ENCODE measurements around the gene CCNJL. TPM values are rescaled to one million over a fixed set of nuclear protein-coding genes. Genes with fewer than 3 reads are reported as not detected.

Gene CCNJL
- total RNA-seq, 4 donors from 2014 or later = 0.44 to 1.5 (median 0.63) TPM; not detected in 1

DNA sequence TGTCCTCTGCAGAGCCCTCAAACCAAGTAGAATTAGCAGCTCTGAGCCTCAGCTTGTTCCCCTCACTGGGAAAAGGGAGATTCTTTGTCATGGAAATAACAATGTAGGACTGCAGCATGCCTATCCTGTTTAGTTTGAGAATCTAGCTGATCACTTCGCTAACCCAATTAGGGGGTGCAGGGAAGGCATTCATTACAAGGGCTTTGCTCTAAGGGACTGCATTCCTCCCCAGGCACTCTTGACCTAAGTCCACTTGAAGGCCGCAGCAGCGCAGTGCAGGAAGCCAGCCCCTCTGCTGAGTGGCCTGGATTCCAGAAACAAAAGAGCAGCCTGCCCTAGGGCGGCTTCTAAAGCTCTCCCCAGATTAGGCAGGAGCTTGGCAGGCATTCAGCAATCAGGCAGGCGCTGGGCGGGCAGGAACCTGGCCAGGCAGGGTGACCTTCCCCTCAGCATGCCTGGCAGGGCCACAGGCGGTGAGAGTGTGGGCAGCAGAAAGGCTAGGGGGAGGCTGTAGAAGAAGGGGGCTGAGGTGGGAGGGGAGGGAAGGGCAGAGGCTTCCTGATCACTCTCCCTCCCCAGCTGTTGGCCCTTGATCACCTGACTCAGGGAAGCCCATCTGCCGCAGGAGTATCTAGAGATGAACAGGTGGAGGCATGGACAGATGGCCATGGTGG, 24.8 kb downstream of the CCNJL start:
- no peak for DNase-seq (ENCODE audit: low spot score in 2 of 2)
- no peak for TF ChIP-seq EP300 (IDR thresholded peaks at IDR 0.05)
- TF ChIP-seq POLR2A (IDR thresholded peaks at IDR 0.05) = no peak
- TF ChIP-seq, protein P1, sequence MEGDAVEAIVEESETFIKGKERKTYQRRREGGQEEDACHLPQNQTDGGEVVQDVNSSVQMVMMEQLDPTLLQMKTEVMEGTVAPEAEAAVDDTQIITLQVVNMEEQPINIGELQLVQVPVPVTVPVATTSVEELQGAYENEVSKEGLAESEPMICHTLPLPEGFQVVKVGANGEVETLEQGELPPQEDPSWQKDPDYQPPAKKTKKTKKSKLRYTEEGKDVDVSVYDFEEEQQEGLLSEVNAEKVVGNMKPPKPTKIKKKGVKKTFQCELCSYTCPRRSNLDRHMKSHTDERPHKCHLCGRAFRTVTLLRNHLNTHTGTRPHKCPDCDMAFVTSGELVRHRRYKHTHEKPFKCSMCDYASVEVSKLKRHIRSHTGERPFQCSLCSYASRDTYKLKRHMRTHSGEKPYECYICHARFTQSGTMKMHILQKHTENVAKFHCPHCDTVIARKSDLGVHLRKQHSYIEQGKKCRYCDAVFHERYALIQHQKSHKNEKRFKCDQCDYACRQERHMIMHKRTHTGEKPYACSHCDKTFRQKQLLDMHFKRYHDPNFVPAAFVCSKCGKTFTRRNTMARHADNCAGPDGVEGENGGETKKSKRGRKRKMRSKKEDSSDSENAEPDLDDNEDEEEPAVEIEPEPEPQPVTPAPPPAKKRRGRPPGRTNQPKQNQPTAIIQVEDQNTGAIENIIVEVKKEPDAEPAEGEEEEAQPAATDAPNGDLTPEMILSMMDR (IDR thresholded peaks at IDR 0.05) = no peak
- Histone ChIP-seq H3K9me3 (no peaks in the 10 kb centered on the region), H3K36me3 (no peaks in the 10 kb centered on the region), H3K27ac (peak overlapping the region in 2 of 4 donors; percentile 14 to 50), H3K4me1 (peaks cover 0 to 15% (median 5%) of the 10 kb centered on the region in 4 donors), H3K4me3 (no peak overlapping the region), H3K27me3 (no peaks in the 10 kb centered on the region)
- WGBS, 2 donors = 16 to 26% methylated on average over 8 of the region's 8 CpGs

DNA sequence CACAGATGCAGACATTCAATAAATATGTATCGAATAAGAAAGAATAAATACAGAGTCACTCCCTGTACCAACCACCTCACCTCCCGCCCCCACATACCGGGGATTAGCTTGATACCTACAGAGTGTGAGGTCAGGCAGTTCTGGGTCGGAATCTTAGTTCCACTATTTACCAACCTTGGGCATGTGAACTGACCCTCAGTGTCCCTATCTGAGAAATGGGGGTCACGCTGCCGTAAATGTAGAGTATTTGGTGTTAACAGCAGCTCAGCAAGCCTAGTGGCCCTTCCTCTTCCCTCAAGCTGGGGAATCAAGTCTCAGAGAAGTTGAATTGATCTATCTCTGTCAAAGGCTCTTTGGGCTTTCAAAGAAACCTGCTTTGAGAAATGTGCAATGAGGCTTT, 25.4 kb downstream of the CCNJL start:
- Histone ChIP-seq H3K27me3 (no peaks in the 10 kb centered on the region), H3K27ac (no peak overlapping the region), H3K4me1 (peaks cover 0 to 15% (median 5%) of the 10 kb centered on the region in 4 donors), H3K4me3 (no peak overlapping the region), H3K9me3 (no peaks in the 10 kb centered on the region), H3K36me3 (no peaks in the 10 kb centered on the region)
- no peak for DNase-seq (ENCODE audit: low spot score in 2 of 2)
- TF ChIP-seq POLR2A (IDR thresholded peaks at IDR 0.05) = no peak
- no peak for TF ChIP-seq EP300 (IDR thresholded peaks at IDR 0.05)
- TF ChIP-seq, protein P1 (IDR thresholded peaks at IDR 0.05) = no peak
- 76 to 85% methylated on average over 6 of the region's 6 CpGs for WGBS, 2 donors

DNA sequence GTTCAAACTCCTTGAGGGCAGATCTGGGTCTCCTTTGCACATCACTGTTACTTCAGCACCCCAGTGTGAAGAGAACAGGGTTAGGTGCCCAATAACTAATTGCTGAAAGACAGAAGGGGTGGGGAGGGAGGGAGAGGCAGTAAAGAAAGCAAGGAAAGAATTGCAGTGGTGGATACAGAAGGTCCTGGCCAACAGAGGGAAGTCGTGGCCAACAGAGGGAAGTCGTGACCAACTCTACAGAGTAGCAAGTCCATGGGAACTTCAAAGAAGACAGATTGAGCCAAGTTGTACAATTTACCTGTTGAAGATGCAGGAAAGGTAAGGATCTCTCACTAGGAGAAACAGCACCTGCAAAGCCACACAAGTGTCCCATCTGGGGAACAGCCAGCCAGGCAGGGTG, 27.0 kb downstream of the CCNJL start:
- TF ChIP-seq POLR2A (IDR thresholded peaks at IDR 0.05) (no peak), EP300 (IDR thresholded peaks at IDR 0.05) (no peak)
- TF ChIP-seq, protein P1 (IDR thresholded peaks at IDR 0.05) = no peak
- Histone ChIP-seq H3K36me3 (peaks cover 0 to 2% (median 0%) of the 10 kb centered on the region in 3 donors), H3K9me3 (no peaks in the 10 kb centered on the region), H3K27ac (no peak overlapping the region), H3K27me3 (no peaks in the 10 kb centered on the region), H3K4me1 (peaks cover 0 to 15% (median 5%) of the 10 kb centered on the region in 4 donors), H3K4me3 (no peak overlapping the region)
- WGBS, 2 donors = 80 to 84% methylated on average over 2 of the region's 2 CpGs
- no peak for DNase-seq (ENCODE audit: low spot score in 2 of 2)

DNA sequence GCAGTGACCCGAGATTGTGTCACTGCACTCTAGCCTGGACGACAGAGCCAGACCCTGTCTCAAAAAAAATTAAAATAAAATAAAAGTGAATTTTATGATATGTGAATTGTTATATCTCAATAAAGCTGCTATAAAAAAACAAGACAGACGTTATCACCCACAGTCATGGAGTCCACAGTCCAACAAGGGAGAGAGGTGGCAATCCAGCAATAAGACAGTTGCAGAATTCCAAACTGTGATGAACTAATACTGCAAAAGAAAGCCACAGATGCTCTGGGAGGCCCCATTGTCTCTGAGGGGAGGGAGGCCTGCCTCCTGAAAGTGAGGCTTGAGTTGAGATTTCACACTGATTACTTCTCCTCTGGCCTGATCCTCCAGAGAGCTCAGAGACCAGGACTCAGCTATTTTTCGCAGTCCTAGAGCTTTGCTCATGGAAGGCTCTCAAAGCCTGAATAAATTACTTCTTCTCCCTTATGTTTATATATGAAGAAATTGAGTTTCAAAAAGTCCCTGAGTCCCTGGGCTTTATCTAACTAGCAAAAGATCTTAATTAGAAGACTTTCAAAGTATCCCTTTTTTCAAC, 28.0 kb downstream of the CCNJL start:
- no peaks in the 10 kb centered on the region for H3K27me3 ChIP-seq
- 93 to 95% methylated on average over 4 of the region's 4 CpGs for WGBS, 2 donors
- no peaks in the 10 kb centered on the region for H3K9me3 ChIP-seq
- peaks cover 0 to 10% (median 0%) of the 10 kb centered on the region in 3 donors for H3K36me3 ChIP-seq
- H3K4me1 ChIP-seq = peaks cover 0 to 15% (median 5%) of the 10 kb centered on the region in 4 donors
- TF ChIP-seq EP300 (IDR thresholded peaks at IDR 0.05) (no peak), POLR2A (IDR thresholded peaks at IDR 0.05) (no peak)
- TF ChIP-seq, protein P1 (IDR thresholded peaks at IDR 0.05) = no peak
- DNase-seq (ENCODE audit: low spot score in 2 of 2) = no peak
- H3K4me3 ChIP-seq = no peak overlapping the region
- H3K27ac ChIP-seq = no peak overlapping the region

DNA sequence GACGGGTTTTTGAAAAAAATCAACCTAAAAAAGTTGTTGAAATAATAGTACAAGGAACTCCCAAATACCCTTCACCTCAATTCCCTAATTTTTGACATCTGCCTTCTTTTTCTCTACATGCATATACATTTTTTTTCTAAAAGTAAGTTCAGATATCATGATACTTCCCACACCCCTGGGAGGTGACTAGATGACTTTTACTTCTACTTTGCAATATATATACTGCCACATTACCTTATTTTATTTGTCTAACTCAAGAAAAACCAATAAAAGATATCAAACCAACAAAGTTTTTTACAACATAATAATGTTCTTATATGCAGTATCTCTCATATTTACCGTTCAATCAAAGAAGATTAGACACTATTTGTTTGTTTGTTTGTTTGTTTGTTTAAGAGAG, 31.1 kb downstream of the CCNJL start:
- DNase-seq (ENCODE audit: low spot score in 2 of 2) = no peak
- no peak overlapping the region for H3K4me3 ChIP-seq
- peaks cover 0 to 19% (median 0%) of the 10 kb centered on the region in 3 donors for H3K36me3 ChIP-seq
- H3K27ac ChIP-seq = no peak overlapping the region
- H3K27me3 ChIP-seq = no peaks in the 10 kb centered on the region
- H3K9me3 ChIP-seq = no peaks in the 10 kb centered on the region
- no peaks in the 10 kb centered on the region for H3K4me1 ChIP-seq
- WGBS, 2 donors = 86 to 94% methylated on average over 2 of the region's 2 CpGs
- no peak for TF ChIP-seq POLR2A (IDR thresholded peaks at IDR 0.05)
- TF ChIP-seq, protein P1 (IDR thresholded peaks at IDR 0.05) = no peak
